Measurements from ENCODE around the gene PEX1. TPM values are rescaled to one million over a fixed set of nuclear protein-coding genes. Genes with fewer than 3 reads are reported as not detected.

PEX1 gene
- total and polyA plus RNA-seq, 2 of the 4 experiments (the other 2 are of a cell fraction): 8.1 to 12.7 TPM

DNA sequence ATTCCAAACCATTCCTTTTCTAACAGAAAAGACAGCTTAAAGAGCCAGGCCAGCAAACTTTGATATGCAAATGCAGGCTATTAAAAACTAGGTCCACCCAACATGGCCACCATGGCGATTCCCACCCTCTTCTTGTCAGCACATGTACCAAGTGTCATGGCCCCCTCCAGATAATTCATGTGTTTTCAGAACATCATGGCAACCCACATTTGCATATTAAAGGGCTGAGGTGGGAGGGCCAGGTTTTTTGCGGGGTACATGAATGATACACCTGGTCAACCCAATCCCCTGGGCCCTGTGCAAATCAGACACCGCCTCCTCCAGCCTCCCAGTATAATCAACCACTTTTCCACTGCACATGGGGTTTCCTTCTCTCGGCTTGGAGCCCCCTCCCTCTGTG is 49.6 kb downstream of the PEX1 start:
- Histone ChIP-seq H3K9ac (ENCODE audit: low read depth, low read length) (no peak overlapping the region), H3K4me3 (ENCODE audit: insufficient read depth, low read depth, low read length) (no peak overlapping the region), H3K4me1 (ENCODE audit: control insufficient read depth, insufficient read depth, low read length) (no peaks in the 10 kb centered on the region), H3K79me1 (ENCODE audit: low read depth in 1 of 2, low read length in 2 of 2) (no peaks in the 10 kb centered on the region), H3K36me3 (ENCODE audit: control insufficient read depth, insufficient read depth, low read length) (no peaks in the 10 kb centered on the region), H3K27me3 (ENCODE audit: control insufficient read depth, insufficient read depth, low read length) (no peaks in the 10 kb centered on the region), H3K14ac (replicated peaks; ENCODE audit: low read depth, low read length) (no peak overlapping the region), H3K4me2 (ENCODE audit: low read depth, low read length) (no peak overlapping the region), H2BK120ac (ENCODE audit: low read depth, low read length) (no peak overlapping the region), H3K56ac (ENCODE audit: extremely low read depth, insufficient read depth, low read length) (no peak overlapping the region), H2BK5ac (ENCODE audit: low read depth, low read length, poor library complexity, severe bottlenecking) (no peak overlapping the region), H3K4ac (ENCODE audit: low read depth, low read length) (no peak overlapping the region), H4K8ac (ENCODE audit: low read depth in 2 of 2, low read length in 2 of 2) (no peak overlapping the region), H2BK20ac (ENCODE audit: low read depth, low read length) (no peak overlapping the region), H3K18ac (ENCODE audit: low read depth, low read length) (no peak overlapping the region), H3K27ac (ENCODE audit: insufficient read depth, low read length) (no peak overlapping the region), H4K5ac (ENCODE audit: low read depth, low read length) (no peak overlapping the region), H2AK5ac (ENCODE audit: low read depth, low read length) (no peak overlapping the region), H2AFZ (replicated peaks; ENCODE audit: low read length, poor library complexity) (no peak overlapping the region), H3K9me1 (ENCODE audit: insufficient read depth, low read length) (no peaks in the 10 kb centered on the region), H4K91ac (ENCODE audit: insufficient read depth, low read depth, low read length) (no peak overlapping the region), H3K23ac (ENCODE audit: low read depth, low read length) (no peak overlapping the region), H2AK9ac (replicated peaks; ENCODE audit: low read depth, low read length, poor library complexity) (no peak overlapping the region), H4K20me1 (ENCODE audit: insufficient read depth, low read length) (no peaks in the 10 kb centered on the region), H3K9me3 (ENCODE audit: control insufficient read depth, insufficient read depth, low read length) (no peaks in the 10 kb centered on the region), H2BK15ac (ENCODE audit: low read depth, low read length) (no peak overlapping the region)
- no CpG with 5 or more reads among the region's 4 CpGs for WGBS, 2 experiments (ENCODE audit: extremely low coverage in 2 of 2, insufficient read length in 1 of 2)
- ChIA-PET CTCF (no interaction called here), POLR2A (ENCODE audit: unreplicated experiment) (no interaction called here)
- TF ChIP-seq, protein P1, sequence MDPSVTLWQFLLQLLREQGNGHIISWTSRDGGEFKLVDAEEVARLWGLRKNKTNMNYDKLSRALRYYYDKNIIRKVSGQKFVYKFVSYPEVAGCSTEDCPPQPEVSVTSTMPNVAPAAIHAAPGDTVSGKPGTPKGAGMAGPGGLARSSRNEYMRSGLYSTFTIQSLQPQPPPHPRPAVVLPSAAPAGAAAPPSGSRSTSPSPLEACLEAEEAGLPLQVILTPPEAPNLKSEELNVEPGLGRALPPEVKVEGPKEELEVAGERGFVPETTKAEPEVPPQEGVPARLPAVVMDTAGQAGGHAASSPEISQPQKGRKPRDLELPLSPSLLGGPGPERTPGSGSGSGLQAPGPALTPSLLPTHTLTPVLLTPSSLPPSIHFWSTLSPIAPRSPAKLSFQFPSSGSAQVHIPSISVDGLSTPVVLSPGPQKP (IDR thresholded peaks at IDR 0.05; ENCODE audit: borderline replicate concordance, low read depth, low read length): no peak
- TF ChIP-seq NFE2L2 (IDR thresholded peaks at IDR 0.05; ENCODE audit: low read depth, low read length) (no peak), FOS (IDR thresholded peaks at IDR 0.05; ENCODE audit: low read depth, low read length) (no peak)
- TF ChIP-seq, protein P2, sequence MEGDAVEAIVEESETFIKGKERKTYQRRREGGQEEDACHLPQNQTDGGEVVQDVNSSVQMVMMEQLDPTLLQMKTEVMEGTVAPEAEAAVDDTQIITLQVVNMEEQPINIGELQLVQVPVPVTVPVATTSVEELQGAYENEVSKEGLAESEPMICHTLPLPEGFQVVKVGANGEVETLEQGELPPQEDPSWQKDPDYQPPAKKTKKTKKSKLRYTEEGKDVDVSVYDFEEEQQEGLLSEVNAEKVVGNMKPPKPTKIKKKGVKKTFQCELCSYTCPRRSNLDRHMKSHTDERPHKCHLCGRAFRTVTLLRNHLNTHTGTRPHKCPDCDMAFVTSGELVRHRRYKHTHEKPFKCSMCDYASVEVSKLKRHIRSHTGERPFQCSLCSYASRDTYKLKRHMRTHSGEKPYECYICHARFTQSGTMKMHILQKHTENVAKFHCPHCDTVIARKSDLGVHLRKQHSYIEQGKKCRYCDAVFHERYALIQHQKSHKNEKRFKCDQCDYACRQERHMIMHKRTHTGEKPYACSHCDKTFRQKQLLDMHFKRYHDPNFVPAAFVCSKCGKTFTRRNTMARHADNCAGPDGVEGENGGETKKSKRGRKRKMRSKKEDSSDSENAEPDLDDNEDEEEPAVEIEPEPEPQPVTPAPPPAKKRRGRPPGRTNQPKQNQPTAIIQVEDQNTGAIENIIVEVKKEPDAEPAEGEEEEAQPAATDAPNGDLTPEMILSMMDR (conservative IDR thresholded peaks at IDR 0.05; ENCODE audit: low read depth, low read length): no peak
- DNase-seq (no peak), ATAC-seq (ENCODE audit: low read depth) (no peak)
- BruUV-seq (replicated peaks): no TSS peak
- intact Hi-C loops (cut with micrococcal nuclease) (no loop called here), in situ Hi-C loops (cut with MboI; ENCODE audit: low sequenced_read_pairs) (no loop called here), dilution Hi-C loops (cut with HindIII; ENCODE audit: low sequenced_read_pairs, unreplicated experiment) (no loop called here)

All from IMR-90 (cell line).